ENCODE results near the gene RBFOX2.

The RBFOX2 gene

GRCh38 chr22:35840302-35840739 is 188.3 kb downstream of the RBFOX2 start:
- peaks cover 7% of the 10 kb centered on the region for H3F3A ChIP-seq (ENCODE audit: insufficient read depth, low read length)
- H3K36me3 ChIP-seq (ENCODE audit: insufficient read depth, low read length), result no peaks in the 10 kb centered on the region
- TF ChIP-seq EZH2 (IDR thresholded peaks at IDR 0.05; ENCODE audit: borderline replicate concordance, low read length), result no peak
- TF ChIP-seq CTCF (IDR thresholded peaks at IDR 0.05; ENCODE audit: low read length), result no peak
- H3K4me2 ChIP-seq (ENCODE audit: low read length), result peak overlapping the region; percentile 89
- peak overlapping the region; percentile 84 for H3K27ac ChIP-seq (ENCODE audit: low read depth, low read length, poor library complexity, severe bottlenecking)
- no peak overlapping the region for H2AFZ ChIP-seq (ENCODE audit: low read length)
- H3K9me3 ChIP-seq (ENCODE audit: low read length), result no peaks in the 10 kb centered on the region
- H3K79me2 ChIP-seq (ENCODE audit: insufficient read depth, low read length), result peaks cover 46% of the 10 kb centered on the region
- no peaks in the 10 kb centered on the region for H4K20me1 ChIP-seq (ENCODE audit: insufficient read depth, low read length)
- H3K27me3 ChIP-seq (ENCODE audit: insufficient read depth, low read length), result no peaks in the 10 kb centered on the region
- H3K4me1 ChIP-seq (ENCODE audit: insufficient read depth, low read length, severe bottlenecking), result peaks cover 91% of the 10 kb centered on the region
- no peaks in the 10 kb centered on the region for H3K9me2 ChIP-seq (ENCODE audit: low read depth, low read length)
- H3K9ac ChIP-seq (ENCODE audit: low read length), result peak overlapping the region; percentile 78
- H3K4me3 ChIP-seq (ENCODE audit: low read depth, low read length, poor library complexity, severe bottlenecking), result peak overlapping the region; percentile 80

- Histone ChIP-seq H3K27me3 (ENCODE audit: insufficient read depth, low read length) (no peaks in the 10 kb centered on the region), H3K36me3 (ENCODE audit: insufficient read depth, low read length) (no peaks in the 10 kb centered on the region), H3K4me1 (ENCODE audit: insufficient read depth, low read length, severe bottlenecking) (peaks cover 91% of the 10 kb centered on the region), H3F3A (ENCODE audit: insufficient read depth, low read length) (peaks cover 7% of the 10 kb centered on the region), H3K27ac (ENCODE audit: low read depth, low read length, poor library complexity, severe bottlenecking) (peak overlapping the region; percentile 84), H3K4me3 (ENCODE audit: low read depth, low read length, poor library complexity, severe bottlenecking) (peak overlapping the region; percentile 80), H3K9ac (ENCODE audit: low read length) (peak overlapping the region; percentile 78), H3K9me3 (ENCODE audit: low read length) (no peaks in the 10 kb centered on the region), H2AFZ (ENCODE audit: low read length) (no peak overlapping the region), H3K4me2 (ENCODE audit: low read length) (peak overlapping the region; percentile 89), H3K9me2 (ENCODE audit: low read depth, low read length) (no peaks in the 10 kb centered on the region), H3K79me2 (ENCODE audit: insufficient read depth, low read length) (peaks cover 50% of the 10 kb centered on the region), H4K20me1 (ENCODE audit: insufficient read depth, low read length) (no peaks in the 10 kb centered on the region)
- TF ChIP-seq EZH2 (IDR thresholded peaks at IDR 0.05; ENCODE audit: borderline replicate concordance, low read length), result no peak
- no peak for TF ChIP-seq CTCF (IDR thresholded peaks at IDR 0.05; ENCODE audit: low read length)
Measured at GRCh38 chr22:35839841-35840301, 188.8 kb downstream of the RBFOX2 start.

- Histone ChIP-seq H3K27ac (ENCODE audit: low read depth, low read length, poor library complexity, severe bottlenecking) (peak overlapping the region; percentile 84), H3F3A (ENCODE audit: insufficient read depth, low read length) (peaks cover 7% of the 10 kb centered on the region)
- TF ChIP-seq EZH2 (IDR thresholded peaks at IDR 0.05; ENCODE audit: borderline replicate concordance, low read length), result no peak
- peak; percentile 48 for TF ChIP-seq CTCF (IDR thresholded peaks at IDR 0.05; ENCODE audit: low read length)
Measured at GRCh38 chr22:35838855-35839576, 189.6 kb downstream of the RBFOX2 start.

More at GRCh38 chr22:35838855-35839576, 189.6 kb downstream of the RBFOX2 start:
- Histone ChIP-seq H3K9me3 (ENCODE audit: low read length) (no peaks in the 10 kb centered on the region), H3K4me2 (ENCODE audit: low read length) (peak overlapping the region; percentile 89), H3K4me3 (ENCODE audit: low read depth, low read length, poor library complexity, severe bottlenecking) (peak overlapping the region; percentile 80), H2AFZ (ENCODE audit: low read length) (no peak overlapping the region), H3K27me3 (ENCODE audit: insufficient read depth, low read length) (no peaks in the 10 kb centered on the region), H3K79me2 (ENCODE audit: insufficient read depth, low read length) (peaks cover 59% of the 10 kb centered on the region), H4K20me1 (ENCODE audit: insufficient read depth, low read length) (no peaks in the 10 kb centered on the region), H3K9me2 (ENCODE audit: low read depth, low read length) (no peaks in the 10 kb centered on the region), H3K9ac (ENCODE audit: low read length) (peak overlapping the region; percentile 78), H3K36me3 (ENCODE audit: insufficient read depth, low read length) (no peaks in the 10 kb centered on the region), H3K4me1 (ENCODE audit: insufficient read depth, low read length, severe bottlenecking) (peaks cover 97% of the 10 kb centered on the region)

Measured in OCI-LY1 (cell line).